ENCODE measurements around the gene ATF4. TPM values are rescaled to one million over a fixed set of nuclear protein-coding genes. Genes with fewer than 3 reads are reported as not detected.

Gene ATF4
- total RNA-seq, 4 donors from 2014 or later = 258 to 714 (median 610) TPM

DNA sequence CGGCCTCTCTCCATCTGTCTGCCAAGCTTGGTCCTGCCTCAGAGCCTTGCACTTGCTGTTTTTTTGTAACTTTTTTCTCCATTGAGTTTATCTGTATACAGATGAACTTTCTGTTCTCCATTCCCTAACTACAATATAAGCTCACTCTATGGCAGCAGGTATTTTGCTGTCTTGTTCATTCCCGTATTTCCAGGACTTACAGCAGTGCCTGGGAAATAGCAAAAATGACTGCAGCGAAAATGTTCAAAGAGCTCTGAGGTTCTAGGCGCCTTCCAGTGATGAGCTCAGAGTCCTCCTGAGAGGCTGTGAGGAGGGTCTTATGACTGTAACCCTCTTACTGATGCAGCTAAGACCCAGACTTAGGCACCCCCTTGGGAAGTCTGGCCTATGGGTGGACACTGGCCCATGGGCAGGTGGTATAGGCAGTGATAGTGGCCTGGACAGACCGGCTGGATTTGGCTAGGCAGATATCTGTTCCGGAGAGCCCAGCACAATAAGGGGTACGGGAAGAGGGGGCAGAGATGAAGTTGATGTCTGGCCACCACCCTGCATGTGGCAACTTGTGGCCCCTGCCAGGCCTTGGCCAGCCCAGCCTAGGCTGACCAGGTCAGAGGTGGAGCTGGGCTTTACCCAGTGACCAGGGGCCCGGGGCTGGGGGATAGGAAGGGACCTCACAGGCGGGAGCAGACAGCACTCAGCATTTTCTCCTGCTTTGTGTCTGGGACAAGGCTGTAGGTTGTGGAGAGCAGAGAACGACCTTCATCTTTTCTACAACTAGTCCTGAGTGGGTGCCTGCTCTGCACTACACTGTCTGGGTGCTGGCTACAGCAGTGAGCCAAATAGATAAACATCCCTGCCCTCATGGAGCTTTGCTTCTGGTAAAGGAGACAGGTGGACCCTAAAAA lies 4.6 kb downstream of the ATF4 start:
- DNase-seq (ENCODE audit: low spot score) = no peak
- no peak for TF ChIP-seq CTCF (IDR thresholded peaks at IDR 0.05)
- ATAC-seq (ENCODE audit: low FRiP score) = no peak

DNA sequence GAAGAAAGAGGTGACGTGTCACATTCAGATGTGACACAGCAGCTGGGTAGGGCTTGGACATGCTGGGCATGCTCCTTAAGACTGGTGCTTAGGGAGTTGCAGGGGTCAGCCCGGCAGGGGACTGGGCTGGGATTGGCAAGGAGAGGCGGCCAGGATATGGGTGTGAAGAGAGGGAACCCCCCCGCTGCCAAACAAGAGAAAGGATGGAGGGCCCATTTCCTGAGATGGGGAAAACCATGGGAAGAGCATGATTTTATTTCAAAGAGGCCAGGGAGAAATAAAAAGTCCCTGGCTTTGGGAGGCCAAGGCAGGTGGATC lies 5.3 kb downstream of the ATF4 start:
- DNase-seq (ENCODE audit: low spot score) (no peak), ATAC-seq (ENCODE audit: low FRiP score) (no peak)
- TF ChIP-seq CTCF (IDR thresholded peaks at IDR 0.05) = no peak

- no peak for DNase-seq (ENCODE audit: low spot score)
- ATAC-seq (ENCODE audit: low FRiP score) = no peak
- no peak for TF ChIP-seq CTCF (IDR thresholded peaks at IDR 0.05)
These were observed 6.4 kb downstream of the ATF4 start for GRCh38 chr22:39526736-39527171.

DNA sequence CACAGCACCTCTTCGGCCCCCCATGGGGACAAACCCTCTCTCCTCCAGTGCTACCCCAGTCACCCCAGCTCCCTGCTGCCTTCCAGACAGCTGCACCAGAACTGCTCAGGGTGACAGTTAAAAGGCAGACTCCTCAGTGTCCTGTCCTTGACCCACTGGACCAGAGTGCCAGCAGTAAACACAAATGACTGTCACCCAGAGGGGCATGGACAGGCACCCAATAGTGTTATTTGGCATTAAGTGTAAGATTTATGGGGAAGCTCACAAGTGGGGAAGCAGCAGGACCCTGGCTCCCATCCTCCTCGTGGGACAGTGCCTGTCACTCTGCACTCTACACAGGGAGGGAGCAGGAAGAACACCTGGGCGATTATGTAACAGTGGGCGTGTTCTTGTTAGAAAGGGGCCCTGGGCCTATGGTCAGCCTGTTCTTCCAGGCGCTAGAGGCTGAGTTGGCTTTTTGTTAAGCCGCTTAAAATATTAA lies 7.2 kb downstream of the ATF4 start:
- no peak for ATAC-seq (ENCODE audit: low FRiP score)
- DNase-seq (ENCODE audit: low spot score) = no peak
- no peak for TF ChIP-seq CTCF (IDR thresholded peaks at IDR 0.05)

DNA sequence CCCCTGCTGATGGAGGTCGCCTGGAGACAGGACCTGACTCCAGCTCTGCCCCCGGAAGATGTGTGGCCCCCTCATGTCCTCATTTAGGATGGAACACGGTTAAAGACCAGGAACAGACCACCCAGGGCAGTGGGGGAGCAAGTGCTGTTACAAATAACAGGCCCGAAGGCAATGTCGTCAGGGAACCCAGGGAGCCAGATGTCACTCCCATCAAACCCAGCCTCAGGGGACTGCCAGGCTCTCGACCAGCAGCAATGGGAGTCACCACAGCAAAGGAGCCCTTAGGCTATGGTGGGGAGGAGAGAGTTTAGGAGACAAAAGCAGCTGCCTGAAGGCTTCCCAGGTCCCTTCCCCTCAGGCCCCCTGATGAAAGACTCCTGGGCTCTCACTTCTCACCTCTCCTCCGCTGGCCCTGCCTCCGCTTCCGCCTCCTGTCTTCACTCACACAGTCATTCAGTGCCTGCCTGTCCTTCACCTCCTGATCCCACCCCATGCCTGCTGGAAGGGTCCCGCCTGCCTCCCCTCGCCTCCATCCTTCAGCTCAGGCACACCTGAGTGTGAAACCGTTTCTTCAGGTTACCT lies 7.8 kb downstream of the ATF4 start:
- DNase-seq (ENCODE audit: low spot score) (no peak), ATAC-seq (ENCODE audit: low FRiP score) (no peak)
- no peak for TF ChIP-seq CTCF (IDR thresholded peaks at IDR 0.05)

DNA sequence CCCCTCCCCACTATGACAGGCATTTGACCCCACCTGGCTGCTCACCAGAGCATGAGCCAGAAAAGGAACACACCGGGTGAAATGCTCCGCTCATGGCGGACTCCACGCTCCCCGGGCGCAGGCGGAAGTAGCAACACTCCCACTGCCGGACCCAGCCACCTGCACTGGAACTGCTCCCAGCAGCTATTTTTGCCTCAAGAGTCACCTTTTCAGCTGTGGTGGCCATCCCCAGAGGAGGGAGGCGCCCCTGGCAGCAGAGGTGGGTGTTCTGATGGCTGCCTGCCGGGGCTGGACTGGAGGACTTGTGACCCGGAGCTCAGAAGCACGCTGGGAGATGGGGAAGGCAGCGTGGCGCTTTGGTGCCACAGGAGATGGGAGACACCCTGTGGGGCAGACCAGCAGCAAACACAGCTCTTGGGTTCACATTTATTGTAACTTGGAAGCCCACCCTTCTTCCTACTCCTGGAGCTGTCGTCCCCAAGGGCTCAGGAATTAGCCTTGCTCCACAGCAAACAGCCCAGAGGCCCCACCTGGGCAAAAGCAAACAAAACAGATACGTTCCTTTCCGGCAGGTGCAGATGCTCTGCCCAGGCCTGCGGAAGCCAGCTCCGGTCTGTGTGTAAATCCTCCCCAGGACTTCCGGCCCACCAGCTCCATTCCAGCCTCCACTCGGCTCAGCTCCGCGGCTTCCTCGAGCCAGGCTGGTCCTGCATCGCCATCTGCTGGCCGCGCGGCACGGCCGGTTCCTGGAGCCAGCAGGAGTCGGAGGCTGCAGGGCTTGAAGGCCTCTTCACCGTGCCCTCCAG lies 8.5 kb downstream of the ATF4 start:
- TF ChIP-seq CTCF (IDR thresholded peaks at IDR 0.05) = peak in 2 of 3 donors; percentile 55 to 65
- ATAC-seq (ENCODE audit: low FRiP score) (peak; percentile 53), DNase-seq (ENCODE audit: low spot score) (peak; percentile 71)
